NCI-H2227 (cell line): ENCODE results near the gene ETAA1.

ENCODE experiments used
- DNase-seq: peaks from one replicate; lab custom pipeline; 2025; ENCODE audit not compliant: unreplicated experiment; lab: John Stamatoyannopoulos, UW

ETAA1 gene

DNA sequence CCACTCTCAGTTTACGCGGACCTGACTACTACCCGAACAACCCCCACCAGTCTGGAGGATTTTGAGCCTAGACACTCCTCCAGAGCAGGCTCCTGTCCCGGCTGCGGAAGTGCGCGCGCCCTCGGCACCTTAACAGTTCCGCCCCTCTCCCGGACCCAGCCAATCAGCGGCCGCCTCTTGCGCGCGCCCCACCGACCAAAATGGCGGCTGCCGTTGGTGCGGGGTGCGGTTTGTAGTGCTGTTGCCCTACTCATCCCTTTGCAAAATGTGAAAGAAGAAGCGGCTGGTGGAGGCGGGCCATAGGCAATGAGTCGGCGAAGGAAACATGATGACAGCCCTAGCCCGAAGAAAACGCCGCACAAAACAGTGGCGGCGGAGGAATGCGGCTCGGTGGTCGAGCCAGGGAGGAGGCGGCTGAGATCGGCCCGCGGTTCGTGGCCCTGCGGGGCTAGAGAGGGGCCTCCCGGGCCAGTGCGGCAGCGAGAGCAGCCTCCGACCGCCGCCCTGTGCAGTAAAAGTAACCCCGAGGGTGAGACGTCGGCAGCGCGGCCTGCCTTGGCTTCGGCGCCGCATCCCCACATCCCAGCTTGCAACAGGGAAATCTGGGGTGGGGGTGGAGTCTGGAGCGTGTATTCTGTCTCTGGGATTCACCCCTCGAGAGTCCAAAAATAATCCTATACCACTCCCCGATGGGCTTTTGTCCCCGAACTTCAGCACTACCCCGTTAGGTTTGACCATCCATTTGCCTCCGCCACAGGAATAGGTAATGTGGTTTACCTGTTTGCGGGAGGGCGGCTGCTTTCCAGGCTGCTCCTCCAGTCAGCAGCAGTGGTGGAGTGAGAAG, at the start of gene ETAA1:
Gene ETAA1 (plus strand): TSS at position 191 of the 844 bp plus-strand sequence. CDS start 116 bp downstream, at position 307.
- DNase-seq, result peak; percentile 95

DNA sequence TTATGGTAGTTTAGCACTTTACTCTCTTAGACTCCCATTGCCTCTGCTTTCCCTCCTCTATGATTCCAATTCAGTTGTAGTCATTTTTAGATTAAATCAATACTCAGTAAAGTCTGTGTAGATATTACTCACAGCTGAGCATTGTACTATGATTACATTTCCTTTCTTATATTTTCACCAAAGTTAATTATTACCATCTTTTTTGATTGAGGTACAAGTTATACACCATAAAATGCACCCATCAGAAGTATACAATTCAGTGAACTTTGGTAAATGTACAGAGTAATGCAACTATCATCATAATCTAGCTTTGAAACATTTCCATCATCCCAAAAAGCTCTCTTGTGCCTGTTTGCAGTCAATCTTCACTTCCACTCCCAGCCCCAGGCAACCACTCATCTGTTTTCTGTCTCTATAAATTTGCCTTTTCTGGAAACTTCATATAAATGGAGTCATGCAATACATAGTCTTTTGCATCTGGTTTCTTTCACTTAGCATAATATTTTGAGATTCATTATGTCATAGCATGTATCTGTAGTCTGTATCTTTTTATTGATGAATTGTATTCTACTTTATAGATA, 30.2 kb upstream of the ETAA1 start:
- DNase-seq, result no peak

DNA sequence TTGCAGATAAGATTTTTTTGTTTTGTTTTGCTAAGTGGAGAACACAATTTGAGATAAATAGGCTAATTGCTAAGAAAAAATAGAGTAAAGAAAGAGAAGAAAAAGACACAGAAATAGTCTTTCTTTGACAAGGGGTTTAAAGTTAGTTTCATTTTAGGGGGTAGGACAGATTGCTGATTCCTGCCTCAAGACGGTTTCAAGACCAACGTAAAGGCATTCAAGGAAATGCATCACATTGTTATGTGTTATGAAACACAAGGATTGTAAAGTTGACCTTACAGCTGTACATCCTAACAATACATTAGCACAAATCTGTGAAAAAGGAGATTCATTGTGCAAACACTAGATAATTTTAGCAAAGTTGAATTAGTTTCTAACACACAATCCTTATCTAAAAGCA, 22.7 kb upstream of the ETAA1 start:
- DNase-seq, result no peak

DNA sequence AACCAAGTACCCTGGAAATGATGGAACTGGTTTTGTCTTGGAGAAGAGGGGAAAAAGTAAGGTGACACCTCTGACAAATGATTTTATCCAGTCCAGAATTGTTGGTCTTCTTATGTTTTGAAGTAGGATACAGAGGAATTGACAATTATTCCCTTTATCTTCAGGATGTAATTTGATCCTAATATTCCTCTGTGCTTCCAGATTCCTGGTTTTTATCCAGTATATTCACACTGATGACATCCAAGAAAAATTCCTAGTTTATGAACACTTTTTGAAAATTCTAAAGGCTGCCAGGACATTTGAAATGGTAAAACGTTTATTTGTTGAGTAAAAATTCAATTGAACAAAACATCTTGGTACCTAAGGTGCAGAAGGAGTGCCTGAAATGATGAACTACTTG, 22.2 kb upstream of the ETAA1 start:
- DNase-seq, result no peak

DNA sequence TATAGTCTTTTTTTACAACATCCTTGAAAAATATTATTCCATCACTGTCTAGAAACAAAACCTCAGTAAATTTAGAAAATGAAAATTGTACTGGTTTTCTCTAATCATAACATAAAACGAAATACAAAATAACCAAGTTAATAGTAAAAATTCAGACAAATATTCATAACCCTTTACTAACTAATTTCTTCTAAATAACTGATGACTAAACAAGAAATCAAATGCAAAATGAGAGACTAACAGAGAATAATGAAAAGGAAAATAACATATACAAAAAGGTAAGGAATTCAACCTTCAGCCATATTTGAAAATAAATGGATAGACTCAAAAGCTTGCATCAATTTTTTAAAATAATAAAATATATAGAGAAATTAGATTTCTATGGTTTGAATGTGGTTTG, 18.6 kb upstream of the ETAA1 start:
- no peak for DNase-seq

DNA sequence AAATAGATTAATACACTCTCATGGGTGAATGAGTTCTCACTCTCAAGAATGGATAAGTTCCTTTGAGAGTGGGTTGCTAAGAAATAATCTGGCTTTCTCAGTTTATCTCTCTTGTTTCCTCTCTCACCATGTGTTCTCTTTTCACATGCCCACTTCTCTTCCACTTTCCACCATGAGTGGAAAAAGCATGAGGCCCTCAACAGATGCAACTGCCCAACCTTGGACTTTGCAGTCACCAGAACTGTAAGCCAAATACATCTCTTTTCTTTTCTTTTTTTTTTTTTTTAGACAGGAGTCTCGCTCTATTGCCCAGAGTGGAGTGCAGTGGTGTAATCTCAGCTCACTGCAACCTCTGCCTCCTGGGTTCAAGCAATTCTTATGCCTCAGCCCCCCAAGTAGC, 18.1 kb upstream of the ETAA1 start:
- DNase-seq, result no peak

DNA sequence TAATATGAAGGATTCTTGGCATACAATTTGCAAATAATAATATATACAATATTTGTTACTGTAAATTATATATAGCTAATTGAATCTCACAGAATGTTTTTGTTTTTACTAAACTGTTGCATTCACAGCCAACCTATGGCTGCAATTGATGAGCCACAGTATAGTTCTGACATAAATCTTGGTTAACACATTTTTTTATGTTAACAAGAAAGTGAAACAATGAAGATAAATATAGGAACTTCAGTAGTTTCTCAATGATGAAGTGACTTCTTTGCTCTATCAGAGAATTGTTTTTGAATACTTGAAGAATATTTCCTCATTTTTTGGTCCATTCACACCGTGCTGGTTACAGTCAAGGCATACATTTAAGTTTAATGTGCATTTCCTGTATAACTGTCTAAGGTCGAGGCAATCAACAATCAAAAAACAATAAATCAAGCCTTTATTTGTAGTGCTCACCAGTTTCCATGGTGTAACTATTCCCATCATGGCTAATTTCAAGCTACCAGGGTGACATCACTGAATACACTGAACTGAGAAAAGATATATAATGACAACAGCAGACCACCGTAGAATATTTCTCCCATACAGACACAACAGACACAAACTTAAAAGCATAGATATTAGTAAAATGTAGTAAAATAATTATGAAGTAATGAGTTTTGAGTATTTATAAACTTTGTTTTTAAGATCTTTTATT, 12.9 kb upstream of the ETAA1 start:
- DNase-seq, result no peak

DNA sequence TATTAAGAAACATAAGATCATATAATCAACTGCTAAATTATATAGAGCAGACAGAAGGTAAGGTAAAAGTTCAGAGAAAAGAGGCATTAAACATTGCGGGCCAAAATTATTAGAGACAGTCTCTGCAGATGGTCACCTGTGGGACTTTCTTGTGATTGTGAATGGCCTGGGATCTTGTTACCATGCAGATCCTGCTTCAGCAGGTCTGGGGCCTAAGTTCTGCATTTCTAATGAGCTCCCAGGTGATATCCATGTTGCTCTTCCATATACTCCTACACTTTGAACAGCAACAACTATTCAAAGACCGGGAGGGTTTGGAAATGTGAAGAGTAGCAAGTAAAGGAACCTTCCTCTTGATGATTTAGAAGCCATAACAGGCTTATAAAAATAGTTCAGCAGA, 8.5 kb upstream of the ETAA1 start:
- no peak for DNase-seq

DNA sequence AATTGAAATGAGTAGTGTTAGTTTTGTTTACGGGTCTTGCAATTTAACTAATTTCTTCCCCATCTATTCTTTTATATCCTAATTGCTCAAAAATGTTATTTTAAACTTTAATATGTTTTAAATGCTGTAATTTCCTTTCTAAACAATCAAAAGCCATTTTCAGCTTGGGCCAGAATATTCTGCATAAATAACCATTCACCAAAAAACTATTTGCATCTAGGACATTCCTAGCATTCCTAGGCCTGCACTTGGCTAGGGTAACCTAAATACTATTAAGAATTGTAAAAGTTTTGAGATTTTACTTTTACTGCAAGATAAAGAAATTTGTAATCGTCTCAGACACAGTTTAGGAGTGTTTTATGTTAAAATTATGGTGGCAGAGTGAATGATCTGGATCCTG, 7.8 kb upstream of the ETAA1 start:
- no peak for DNase-seq

DNA sequence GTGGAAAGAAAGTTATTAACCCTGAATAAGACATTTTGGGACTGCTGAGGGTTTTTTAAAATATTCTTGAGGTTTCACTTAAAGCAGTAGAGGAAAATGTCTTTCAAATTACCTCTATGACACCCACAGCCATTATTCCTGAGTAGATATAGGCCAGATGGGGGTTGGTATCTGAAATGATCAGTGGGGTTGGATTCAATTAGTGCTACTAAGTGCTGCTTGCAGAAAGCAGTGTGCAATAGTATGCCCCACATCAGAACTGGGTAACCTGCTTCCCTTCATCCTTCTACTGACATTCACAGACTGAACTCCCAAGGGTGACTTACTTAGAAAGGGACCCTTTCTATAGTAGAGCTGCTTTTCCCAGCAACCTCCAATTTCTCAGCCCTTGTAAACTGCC, 7.3 kb upstream of the ETAA1 start:
- DNase-seq, result no peak

DNA sequence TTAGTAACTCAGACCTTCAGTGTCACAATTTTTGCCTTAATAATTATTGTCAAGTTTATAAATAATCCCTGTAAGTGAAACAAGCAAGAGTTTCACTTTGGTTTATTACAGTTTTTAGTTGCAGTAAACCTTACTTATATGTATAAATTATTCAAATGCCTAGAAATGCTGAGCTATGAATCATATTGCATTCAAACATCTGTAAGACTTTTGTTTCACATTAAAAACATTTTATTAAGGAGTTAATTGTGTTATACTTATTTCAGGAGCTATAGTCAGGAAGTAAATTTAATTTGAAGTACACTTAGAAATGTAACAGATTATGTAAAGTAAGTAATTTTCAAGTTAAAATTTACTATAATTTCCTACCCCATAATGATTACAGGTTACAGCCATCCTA, 3.9 kb upstream of the ETAA1 start:
- no peak for DNase-seq

DNA sequence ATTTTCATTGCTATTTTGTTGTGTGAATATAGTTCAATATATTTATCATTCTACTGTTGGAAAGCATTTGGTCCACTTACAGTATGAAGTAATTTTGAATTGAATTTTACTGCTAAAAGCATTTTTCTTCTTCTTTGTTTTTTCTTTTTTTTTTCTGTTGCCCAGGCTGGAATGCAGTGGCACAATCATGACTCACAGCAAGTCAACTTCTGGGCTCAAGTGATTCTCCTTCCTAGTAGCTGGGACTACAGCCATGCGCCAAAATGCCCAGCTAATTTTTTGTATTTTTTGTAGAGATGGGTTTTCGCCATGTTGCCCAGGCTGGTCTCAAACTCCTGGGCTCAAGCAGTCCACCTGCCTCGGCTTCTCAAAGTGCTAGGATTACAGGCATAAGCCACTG, 2.4 kb upstream of the ETAA1 start:
- DNase-seq, result no peak

DNA sequence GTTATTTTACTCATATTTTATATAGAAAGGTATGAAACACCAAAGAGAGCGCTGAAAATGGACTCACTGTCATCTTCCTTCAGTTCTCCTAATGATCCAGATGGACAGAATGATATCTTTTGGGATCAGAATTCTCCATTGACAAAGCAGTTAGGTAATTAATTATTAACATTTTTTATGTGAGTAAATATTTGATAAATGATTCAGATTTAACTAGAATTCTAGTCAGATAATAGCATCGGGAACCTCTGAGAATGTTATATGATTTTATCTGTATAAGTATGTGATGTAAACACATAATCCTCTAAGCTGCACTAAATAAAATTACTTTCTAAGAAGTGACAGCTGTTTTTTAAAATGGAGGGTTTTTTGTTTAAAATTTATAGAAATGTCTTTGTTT, 2.0 kb downstream of the ETAA1 start:
- no peak for DNase-seq

DNA sequence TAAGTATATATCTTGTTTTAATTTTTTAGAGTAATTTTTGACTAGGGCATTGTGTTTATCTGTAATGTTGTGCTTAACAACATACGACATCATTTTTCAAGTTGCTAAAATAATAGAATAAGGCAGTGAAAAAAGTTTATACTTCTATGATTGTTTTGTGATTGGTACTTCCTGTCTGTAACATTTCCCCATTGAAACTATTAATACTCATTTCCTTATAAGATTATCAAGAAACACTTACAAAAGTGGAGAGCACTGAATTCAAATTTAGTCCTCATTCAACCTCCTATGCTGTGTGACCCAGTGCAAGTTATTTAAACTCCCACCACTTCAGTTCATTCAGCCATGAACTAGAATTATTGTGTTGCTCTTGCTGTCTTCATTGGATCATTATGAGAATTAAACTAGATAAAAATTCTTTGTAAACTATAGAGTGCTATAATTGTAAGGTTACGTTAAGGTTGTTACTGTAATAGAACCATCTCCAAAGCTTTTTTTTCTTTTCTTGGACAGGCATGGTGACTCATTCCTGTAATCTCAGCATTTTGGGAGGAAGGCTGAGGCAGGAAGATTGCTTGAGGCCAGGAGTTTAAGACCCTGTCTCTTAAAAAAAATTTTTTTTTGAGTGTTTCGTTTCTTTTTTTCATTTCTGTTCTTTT, 2.8 kb downstream of the ETAA1 start:
- DNase-seq, result peak; percentile 6

DNA sequence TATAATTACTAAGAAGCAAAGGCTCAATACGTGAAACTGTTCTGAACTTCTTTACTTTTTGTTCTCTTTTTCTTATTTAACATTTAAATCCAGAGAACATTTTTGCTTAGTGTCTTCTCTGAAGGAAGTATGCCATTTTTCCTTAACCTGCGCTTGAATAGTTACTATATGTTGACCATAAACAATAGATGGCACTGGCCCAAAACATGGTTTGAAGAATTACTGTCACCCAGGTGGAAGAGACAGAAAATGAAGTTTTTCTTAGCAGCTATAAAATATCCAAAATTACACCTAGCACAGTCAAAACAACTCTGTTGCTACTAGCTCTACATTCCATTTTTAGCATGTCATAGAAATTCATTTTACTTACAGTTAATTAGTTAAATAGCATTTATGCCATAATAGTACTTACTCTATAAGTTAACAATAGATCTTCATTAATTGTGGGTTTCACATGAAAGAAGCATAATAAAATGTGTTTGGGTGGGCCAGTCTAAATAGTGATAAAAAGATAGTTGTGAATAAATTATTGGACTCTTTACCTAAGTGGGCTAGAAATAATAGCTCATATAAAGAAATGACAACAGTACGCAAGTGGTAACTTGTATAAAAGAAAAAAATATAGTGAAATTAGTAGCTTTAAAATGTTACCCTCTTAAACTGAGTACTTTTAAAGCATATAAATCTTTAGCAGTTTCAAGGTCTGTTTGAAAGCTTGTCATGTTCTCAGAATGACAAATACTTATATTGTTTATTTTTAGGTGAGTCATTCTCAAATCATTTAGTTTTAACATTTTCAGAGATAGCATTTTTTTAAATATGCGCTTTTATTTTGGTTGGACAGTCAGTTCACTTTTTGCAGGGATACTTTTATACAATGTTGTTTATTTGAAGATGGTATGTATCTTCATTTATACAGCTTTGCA, 3.7 kb downstream of the ETAA1 start:
- DNase-seq, result no peak

DNA sequence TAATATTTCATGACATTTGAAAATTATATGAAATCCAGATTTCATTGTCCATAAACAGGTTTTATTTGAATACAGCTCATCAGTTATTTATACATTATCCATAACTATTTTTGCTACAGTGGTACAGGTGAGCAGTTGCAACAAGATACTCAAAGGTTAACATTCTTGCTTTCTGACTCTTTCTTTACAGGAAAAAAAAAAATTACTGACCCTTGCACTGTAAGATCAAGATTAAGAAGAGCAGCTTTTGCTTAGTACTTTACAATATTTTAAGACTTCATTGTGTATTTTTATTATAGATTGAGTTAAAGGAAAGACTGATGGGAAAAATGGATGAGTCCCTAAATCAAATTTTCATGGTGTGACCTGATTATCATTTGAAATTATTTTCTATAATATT, 11.2 kb downstream of the ETAA1 start:
- no peak for DNase-seq

DNA sequence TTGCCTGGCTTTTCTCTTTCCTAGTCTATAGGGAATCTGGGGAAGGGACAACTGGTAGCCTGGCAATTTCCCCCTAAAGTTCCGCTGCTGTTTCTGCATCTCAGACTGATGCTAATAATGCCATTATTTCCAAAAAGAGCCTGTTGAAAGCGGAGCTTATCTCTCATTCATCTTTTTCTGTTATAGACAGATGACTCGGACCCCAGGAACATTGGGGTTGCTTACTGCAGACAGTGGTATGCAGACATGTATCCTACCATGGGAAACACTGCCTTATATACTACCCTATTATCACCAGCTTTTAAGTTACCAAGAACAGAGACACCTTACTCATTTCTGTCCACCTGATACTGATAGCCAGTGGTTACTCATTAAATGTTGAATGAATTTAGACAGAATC, 15.3 kb downstream of the ETAA1 start:
- DNase-seq, result no peak

DNA sequence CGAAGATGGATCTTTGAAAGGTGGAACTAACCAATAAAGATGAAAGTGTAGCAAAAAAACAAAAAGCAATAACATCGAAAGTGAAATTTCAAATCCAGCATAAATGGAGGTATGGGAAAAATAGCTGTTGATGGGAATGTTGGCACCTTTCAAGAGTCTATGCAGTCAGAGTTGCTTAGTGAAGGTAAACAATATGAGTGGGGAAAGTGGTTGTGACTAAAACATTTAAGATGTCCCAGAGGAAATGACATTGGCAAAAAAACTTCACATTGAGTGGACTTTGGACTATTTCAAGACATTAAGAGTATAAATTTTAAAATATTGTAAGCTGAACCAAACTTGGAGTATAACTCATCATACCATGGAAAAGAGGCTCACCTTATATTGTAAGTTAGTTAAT, 17.7 kb downstream of the ETAA1 start:
- DNase-seq, result no peak

DNA sequence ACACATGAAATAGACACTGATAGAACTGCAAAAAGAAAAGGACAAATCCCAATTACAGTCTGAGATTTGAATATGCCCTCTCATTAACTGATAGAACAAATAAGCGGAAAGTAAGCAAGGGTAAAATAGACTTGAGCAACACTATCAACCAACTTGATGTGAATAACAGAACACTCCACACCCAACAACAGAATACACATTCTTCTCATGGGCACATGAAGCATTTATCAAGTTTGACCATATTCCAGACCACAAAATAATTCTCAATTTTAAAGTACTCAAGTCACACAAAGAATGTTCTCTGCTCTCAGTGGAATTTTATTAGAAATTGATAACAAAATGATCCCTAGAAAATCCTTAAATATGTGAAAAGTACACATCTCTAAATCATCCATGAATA, 19.0 kb downstream of the ETAA1 start:
- no peak for DNase-seq

DNA sequence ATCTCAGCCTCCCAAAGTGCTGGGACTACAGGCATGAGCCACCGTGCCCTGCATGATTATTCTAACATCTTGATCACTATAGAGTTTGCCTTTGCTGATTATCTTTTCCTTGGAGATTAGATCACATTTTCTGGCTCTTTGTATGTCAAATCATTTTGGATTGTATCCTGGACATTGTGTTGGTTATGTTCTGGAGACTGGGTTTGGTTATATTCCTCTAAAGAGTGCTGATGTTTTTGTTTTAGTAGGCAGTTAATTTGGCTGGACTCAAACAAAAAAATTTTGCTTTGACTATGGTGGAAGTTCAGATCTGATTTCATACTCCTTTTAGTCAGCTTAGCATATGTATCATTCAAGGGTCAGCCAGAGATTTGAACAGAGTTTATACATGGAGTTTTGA, 26.4 kb downstream of the ETAA1 start:
- DNase-seq, result no peak

DNA sequence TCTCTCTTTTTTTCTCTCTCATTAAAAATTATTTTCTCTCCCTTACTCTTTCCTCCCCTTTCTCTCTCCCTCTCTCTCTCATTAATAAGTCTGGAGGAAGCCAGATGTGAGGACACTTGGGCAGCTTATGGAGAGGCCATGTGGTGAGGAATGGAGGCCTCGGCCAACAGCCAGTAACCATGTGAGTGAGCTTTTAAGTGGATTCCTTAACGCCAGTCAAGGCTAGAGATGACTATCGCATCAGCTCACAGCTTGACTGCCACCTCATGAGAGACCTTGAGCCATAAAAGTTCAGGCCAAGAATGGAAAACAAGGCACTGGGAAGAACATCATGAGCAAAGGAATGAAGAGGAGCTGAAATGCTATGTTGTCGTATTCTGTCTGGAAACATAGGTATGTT, 39.1 kb downstream of the ETAA1 start:
- no peak for DNase-seq
